T-cell (primary cell): ENCODE results near the gene GUCD1. TPM values are rescaled to one million over a fixed set of nuclear protein-coding genes. Genes with fewer than 3 reads are reported as not detected.
"Not testable (repeated sequence)": the region's sequence is repeated elsewhere in the genome, so short reads cannot be mapped to it uniquely, and the experiment has no call there.

Experiments
- ATAC-seq, 4 experiments: fragments of 200-7000 bp in 3 of 4; fragments of 150-1000 bp in 1 of 4; cut with Tn5 transposase; replicated peaks in 1 of 4; 1 replicate in 3 of 4; 2 replicates in 1 of 4; pipeline ENCODE4 v1.10.0; 2021; ENCODE audit warnings: moderate library complexity in 3 of 4, mild to moderate bottlenecking in 2 of 4, moderate number of reproducible peaks in 1 of 4
- CTCF ChIA-PET, 2 donors: fragments of 300-600 bp; sonication (Branson Sonifier 250); formaldehyde crosslinking; loops; one replicate each; lab custom pipeline; 2022; ENCODE audit warnings: antibody characterized with exemption in 2 of 2; lab: Charles Lee
- POLR2A ChIA-PET, 2 donors: fragments of 300-600 bp; sonication (Branson Sonifier 250); formaldehyde crosslinking; loops; one replicate each; lab custom pipeline; 2022; ENCODE audit warnings: antibody characterized with exemption in 2 of 2; lab: Charles Lee
- DNase-seq, 35 experiments: peaks; one replicate each; pipeline versions ENCODE4 v3.0.0 to v3.0.0-alpha.2; 2013 to 2023
- H3K27ac ChIP-seq: one replicate; pipeline ENCODE4 v1.5.1; 2013; ENCODE audit warnings: low read length
- H3K27me3 ChIP-seq, 2 experiments: replicated peaks in 1 of 2; 1 replicate in 1 of 2; 2 replicates in 1 of 2; pipeline versions ENCODE4 v1.6.1 to v1.7.0; 2013; ENCODE audit warnings: low read length in 1 of 2, mixed read lengths in 1 of 2; ENCODE audit not compliant: control insufficient read depth in 2 of 2, insufficient read depth in 2 of 2; ENCODE audit errors: extremely low read depth in 1 of 2
- H3K36me3 ChIP-seq, 2 donors: 1 replicate in 1 of 2; 2 replicates in 1 of 2; pipeline versions ENCODE4 v1.6.1 to v1.7.0; 2013; ENCODE audit warnings: low read length in 1 of 2; ENCODE audit not compliant: control insufficient read depth in 2 of 2, insufficient read depth in 1 of 2; ENCODE audit errors: extremely low read depth in 1 of 2
- H3K4me1 ChIP-seq, 2 experiments: 1 replicate in 1 of 2; 2 replicates in 1 of 2; pipeline versions ENCODE4 v1.6.1 to v1.7.0; 2013; ENCODE audit warnings: low read length in 2 of 2, mixed read lengths in 1 of 2; ENCODE audit not compliant: insufficient read depth in 2 of 2, control insufficient read depth in 1 of 2; ENCODE audit errors: extremely low read depth in 1 of 2
- H3K4me3 ChIP-seq, 2 donors: 1 replicate in 1 of 2; 2 replicates in 1 of 2; pipeline versions ENCODE4 v1.5.1 to v1.7.0; 2013; ENCODE audit warnings: mild to moderate bottlenecking in 2 of 2, low read length in 1 of 2, moderate library complexity in 1 of 2; ENCODE audit not compliant: control insufficient read depth in 1 of 2; ENCODE audit errors: extremely low read depth in 1 of 2
- H3K9me3 ChIP-seq: 2 replicates; pipeline ENCODE4 v1.7.0; 2013
- H3K27ac Mint-ChIP-seq, 2 donors: one replicate each; pipeline ENCODE4 v1.8.0; 2020 to 2021; ENCODE audit warnings: mild to moderate bottlenecking in 2 of 2, mixed read lengths in 2 of 2
- H3K27me3 Mint-ChIP-seq, 2 donors: one replicate each; pipeline ENCODE4 v1.8.0; 2021 to 2022; ENCODE audit warnings: mixed read lengths in 2 of 2
- H3K36me3 Mint-ChIP-seq: one replicate; pipeline ENCODE4 v1.8.0; 2021; ENCODE audit warnings: mixed read lengths
- H3K4me1 Mint-ChIP-seq, 3 donors: one replicate each; pipeline ENCODE4 v1.8.0; 2020 to 2022; ENCODE audit warnings: mixed read lengths in 3 of 3, mild to moderate bottlenecking in 1 of 3
- H3K4me3 Mint-ChIP-seq, 3 donors: one replicate each; pipeline ENCODE4 v1.8.0; 2020 to 2022; ENCODE audit warnings: mild to moderate bottlenecking in 3 of 3, mixed read lengths in 3 of 3, moderate library complexity in 3 of 3
- H3K9me3 Mint-ChIP-seq, 3 donors: one replicate each; pipeline ENCODE4 v1.8.0; 2020 to 2022; ENCODE audit warnings: mixed read lengths in 3 of 3
- WGBS: methylation state at CpG from one replicate; pipeline ENCODE4 v1.1.5; 2013; ENCODE audit warnings: missing lambda C conversion rate; ENCODE audit not compliant: insufficient coverage; 5-methylcytosine and 5-hydroxymethylcytosine counted together
- total RNA-seq, 35 experiments: library from RNA in 6 of 35; stranded (reverse) in 6 of 35; fragments of 120-200 nt in 1 of 35; gene quantifications; one replicate each; pipeline versions ENCODE4 v1.2.1 to v1.2.4 and lab custom pipeline; 2013 to 2026

Gene GUCD1
- total RNA-seq, 5 donors from 2014 or later (not counting 1 experiment from before 2014, with no cell fraction given): 51.2 to 81.8 (median 73.0) TPM

- CTCF ChIA-PET, H3K4me3 Mint-ChIP-seq, H3K27me3 ChIP-seq, H3K9me3 Mint-ChIP-seq, H3K27ac Mint-ChIP-seq, H3K36me3 Mint-ChIP-seq, DNase-seq, H3K27me3 Mint-ChIP-seq, H3K27ac ChIP-seq, H3K36me3 ChIP-seq, ATAC-seq, H3K4me3 ChIP-seq, H3K9me3 ChIP-seq, POLR2A ChIA-PET: not testable (repeated sequence)
- 94% methylated on average over 2 of the region's 3 CpGs for WGBS
- peaks cover 19 to 25% (median 22%) of the 10 kb centered on the region in 3 donors for H3K4me1 Mint-ChIP-seq
- H3K4me1 ChIP-seq: peaks cover 10 to 33% of the 10 kb centered on the region in 2 experiments
Observed at GRCh38 chr22:24599958-24600715, 45.2 kb upstream of the GUCD1 start.

GRCh38 chr22:24599514-24599913, 44.6 kb upstream of the GUCD1 start:
- WGBS: 74% methylated on average over 5 of the region's 8 CpGs
- CTCF ChIA-PET: no interaction called here
- no peaks in the 10 kb centered on the region for H3K9me3 Mint-ChIP-seq
- no peaks in the 10 kb centered on the region for H3K9me3 ChIP-seq
- peaks cover 0 to under 1% of the 10 kb centered on the region in 2 experiments for H3K27me3 ChIP-seq
- H3K27me3 Mint-ChIP-seq: no peaks in the 10 kb centered on the region
- no peak for ATAC-seq
- no peak overlapping the region for H3K4me3 ChIP-seq
- DNase-seq: no peak
- POLR2A ChIA-PET: no interaction called here
- no peak overlapping the region for H3K27ac Mint-ChIP-seq
- H3K4me3 Mint-ChIP-seq: no peak overlapping the region
- peaks cover 10 to 29% of the 10 kb centered on the region in 2 experiments for H3K4me1 ChIP-seq
- H3K4me1 Mint-ChIP-seq: peaks cover 19 to 25% (median 20%) of the 10 kb centered on the region in 3 donors
- no peaks in the 10 kb centered on the region for H3K36me3 ChIP-seq
- no peaks in the 10 kb centered on the region for H3K36me3 Mint-ChIP-seq
- H3K27ac ChIP-seq: no peak overlapping the region

GRCh38 chr22:24597076-24597475, 42.1 kb upstream of the GUCD1 start:
- peaks cover 11 to 14% (median 11%) of the 10 kb centered on the region in 3 donors for H3K4me1 Mint-ChIP-seq
- CTCF ChIA-PET: interaction anchor here in 1 of 2 donors (0.9 kb wide), 1 partner anchor 13 kb away, joined by 3 read pairs; no protein-coding TSS in a partner anchor
- POLR2A ChIA-PET, H3K4me3 Mint-ChIP-seq, H3K9me3 Mint-ChIP-seq, H3K9me3 ChIP-seq, H3K36me3 Mint-ChIP-seq, H3K36me3 ChIP-seq, H3K27ac Mint-ChIP-seq, H3K27me3 Mint-ChIP-seq, H3K27ac ChIP-seq, ATAC-seq, DNase-seq, H3K4me3 ChIP-seq: not testable (repeated sequence)
- H3K27me3 ChIP-seq: peaks cover 0 to 20% of the 10 kb centered on the region in 2 experiments
- WGBS: 88% methylated on average over 3 of the region's 9 CpGs
- H3K4me1 ChIP-seq: peaks cover 4 to 19% of the 10 kb centered on the region in 2 experiments

GRCh38 chr22:24595863-24596262, 40.9 kb upstream of the GUCD1 start:
- no peak overlapping the region for H3K4me3 ChIP-seq
- H3K36me3 ChIP-seq: no peaks in the 10 kb centered on the region
- ATAC-seq: no peak
- H3K27me3 ChIP-seq: peaks cover 0 to 31% of the 10 kb centered on the region in 2 experiments
- WGBS: 94% methylated on average over 4 of the region's 4 CpGs
- H3K4me3 Mint-ChIP-seq: no peak overlapping the region
- no peaks in the 10 kb centered on the region for H3K9me3 Mint-ChIP-seq
- no peaks in the 10 kb centered on the region for H3K36me3 Mint-ChIP-seq
- POLR2A ChIA-PET: no interaction called here
- H3K27ac Mint-ChIP-seq: no peak overlapping the region
- peaks cover 0 to 7% of the 10 kb centered on the region in 2 donors for H3K27me3 Mint-ChIP-seq
- CTCF ChIA-PET: no interaction called here
- peaks cover 6% of the 10 kb centered on the region in 3 donors for H3K4me1 Mint-ChIP-seq
- no peak for DNase-seq
- H3K4me1 ChIP-seq: peaks cover 0 to 11% of the 10 kb centered on the region in 2 experiments
- H3K9me3 ChIP-seq: no peaks in the 10 kb centered on the region
- H3K27ac ChIP-seq: no peak overlapping the region

- H3K4me1 Mint-ChIP-seq: peaks cover 6% of the 10 kb centered on the region in 3 donors
- H3K36me3 Mint-ChIP-seq: no peaks in the 10 kb centered on the region
- ChIA-PET CTCF (no interaction called here), POLR2A (interaction anchor here in 1 of 2 donors (0.5 kb wide), 1 partner anchor 40 kb away, joined by 3 read pairs; no protein-coding TSS in a partner anchor)
- no peaks in the 10 kb centered on the region for H3K9me3 Mint-ChIP-seq
- Histone ChIP-seq H3K27me3 (peaks cover 0 to 35% of the 10 kb centered on the region in 2 experiments), H3K36me3 (no peaks in the 10 kb centered on the region), H3K4me1 (peaks cover 0 to 11% of the 10 kb centered on the region in 2 experiments), H3K27ac (no peak overlapping the region), H3K9me3 (no peaks in the 10 kb centered on the region), H3K4me3 (no peak overlapping the region)
- peaks cover 0 to 7% of the 10 kb centered on the region in 2 donors for H3K27me3 Mint-ChIP-seq
- DNase-seq (no peak), ATAC-seq (no peak)
- no peak overlapping the region for H3K4me3 Mint-ChIP-seq
- 81% methylated on average over 5 of the region's 6 CpGs for WGBS
- no peak overlapping the region for H3K27ac Mint-ChIP-seq
Observed at GRCh38 chr22:24595228-24595627, 40.3 kb upstream of the GUCD1 start.

GRCh38 chr22:24594569-24595120, 39.7 kb upstream of the GUCD1 start:
- no peak overlapping the region for H3K4me3 ChIP-seq
- H3K36me3 ChIP-seq: no peaks in the 10 kb centered on the region
- WGBS: 67% methylated on average over 2 of the region's 7 CpGs
- POLR2A ChIA-PET: interaction anchor here in 1 of 2 donors (0.5 kb wide), 1 partner anchor 39 kb away, joined by 3 read pairs; no protein-coding TSS in a partner anchor
- H3K27me3 ChIP-seq: peaks cover 0 to 35% of the 10 kb centered on the region in 2 experiments
- no peak overlapping the region for H3K4me3 Mint-ChIP-seq
- H3K9me3 Mint-ChIP-seq: no peaks in the 10 kb centered on the region
- H3K27ac ChIP-seq: no peak overlapping the region
- CTCF ChIA-PET: no interaction called here
- DNase-seq: no peak
- peaks cover 0 to 11% of the 10 kb centered on the region in 2 experiments for H3K4me1 ChIP-seq
- peaks cover 6% of the 10 kb centered on the region in 3 donors for H3K4me1 Mint-ChIP-seq
- no peak for ATAC-seq
- H3K9me3 ChIP-seq: no peaks in the 10 kb centered on the region
- H3K27ac Mint-ChIP-seq: no peak overlapping the region
- no peaks in the 10 kb centered on the region for H3K36me3 Mint-ChIP-seq
- H3K27me3 Mint-ChIP-seq: peaks cover 0 to 7% of the 10 kb centered on the region in 2 donors
